IPS-NIHi7 (cell line): ENCODE results near the gene TBCD.

Source experiments
- DNase-seq: peaks from one replicate; pipeline ENCODE4 v3.0.0; 2012; ENCODE audit warnings: mixed read lengths; ENCODE audit errors: extremely low spot score

Gene TBCD

GRCh38 chr17:82832411-82832810 lies 80.5 kb downstream of the TBCD start:
- no peak for DNase-seq

GRCh38 chr17:82832881-82833475 lies 81.1 kb downstream of the TBCD start:
- no peak for DNase-seq

GRCh38 chr17:82835122-82835521 lies 83.3 kb downstream of the TBCD start:
- no peak for DNase-seq

GRCh38 chr17:82835766-82836512 lies 84.1 kb downstream of the TBCD start:
- DNase-seq: no peak

- DNase-seq: no peak
Measured at GRCh38 chr17:82836823-82837357, 85.0 kb downstream of the TBCD start.

GRCh38 chr17:82837586-82838320 lies 85.9 kb downstream of the TBCD start:
- DNase-seq: no peak

- DNase-seq: no peak
Measured at GRCh38 chr17:82838386-82839063, 86.7 kb downstream of the TBCD start.

GRCh38 chr17:82839617-82840292 lies 87.9 kb downstream of the TBCD start, which contains the start of gene ZNF750:
TSS of gene ZNF750 (minus strand) at chr17:82840022. CDS start at chr17:82832454, 7,568 bp downstream.
- DNase-seq: no peak

GRCh38 chr17:82840431-82840831 lies 88.6 kb downstream of the TBCD start:
- no peak for DNase-seq

GRCh38 chr17:82841921-82842596 lies 90.2 kb downstream of the TBCD start:
- DNase-seq: no peak

- no peak for DNase-seq
Measured at GRCh38 chr17:82843904-82844680, 92.2 kb downstream of the TBCD start.

GRCh38 chr17:82844796-82845162 lies 92.9 kb downstream of the TBCD start:
- DNase-seq: no peak

GRCh38 chr17:82845163-82845807 lies 93.4 kb downstream of the TBCD start:
- DNase-seq: no peak

- no peak for DNase-seq
Measured at GRCh38 chr17:82846061-82846691, 94.3 kb downstream of the TBCD start.

- no peak for DNase-seq
Measured at GRCh38 chr17:82848022-82848592, 96.2 kb downstream of the TBCD start.

- no peak for DNase-seq
Measured at GRCh38 chr17:82849076-82849945, 97.4 kb downstream of the TBCD start.

GRCh38 chr17:82851381-82851780 lies 99.5 kb downstream of the TBCD start:
- DNase-seq: no peak

GRCh38 chr17:82854226-82854625 lies 102.4 kb downstream of the TBCD start:
- no peak for DNase-seq
